NCI-H2107 treated with DMSO at 0.1 percent for 48 hours (cell line): ENCODE results near the gene GRIA2.
A peak's percentile ranks its signal among the peaks of the same experiment; 100 is the strongest.
"Not testable (repeated sequence)": the region's sequence is repeated elsewhere in the genome, so short reads cannot be mapped to it uniquely, and the experiment has no call there.

Source experiments
- DNase-seq: peaks from one replicate; lab custom pipeline; 2025; ENCODE audit not compliant: unreplicated experiment; lab: John Stamatoyannopoulos, UW

Gene GRIA2

DNA sequence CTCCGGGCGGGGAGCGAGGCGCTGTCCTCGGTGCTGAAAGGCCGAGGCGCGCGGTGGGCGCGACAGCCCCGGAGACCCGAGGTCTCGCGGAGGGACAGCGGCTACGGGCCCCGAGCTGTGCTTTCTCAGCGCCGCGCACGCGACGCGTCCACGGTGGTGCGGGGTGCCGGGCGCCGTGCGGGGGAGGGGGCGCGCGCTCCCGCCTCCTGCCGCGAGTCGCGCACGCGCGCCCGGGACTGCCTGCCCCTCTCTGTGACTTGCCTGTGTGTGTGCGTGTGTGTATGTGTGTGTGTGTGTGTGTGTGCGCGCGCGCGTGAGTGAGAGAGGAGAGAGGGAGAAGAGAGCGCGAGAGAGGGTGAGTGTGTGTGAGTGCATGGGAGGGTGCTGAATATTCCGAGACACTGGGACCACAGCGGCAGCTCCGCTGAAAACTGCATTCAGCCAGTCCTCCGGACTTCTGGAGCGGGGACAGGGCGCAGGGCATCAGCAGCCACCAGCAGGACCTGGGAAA, at the start of gene GRIA2:
GRIA2 (plus strand) TSS at position 358 of the 511 bp plus-strand sequence. CDS start 315 bp downstream, outside the sequence.
- no peak for DNase-seq

DNA sequence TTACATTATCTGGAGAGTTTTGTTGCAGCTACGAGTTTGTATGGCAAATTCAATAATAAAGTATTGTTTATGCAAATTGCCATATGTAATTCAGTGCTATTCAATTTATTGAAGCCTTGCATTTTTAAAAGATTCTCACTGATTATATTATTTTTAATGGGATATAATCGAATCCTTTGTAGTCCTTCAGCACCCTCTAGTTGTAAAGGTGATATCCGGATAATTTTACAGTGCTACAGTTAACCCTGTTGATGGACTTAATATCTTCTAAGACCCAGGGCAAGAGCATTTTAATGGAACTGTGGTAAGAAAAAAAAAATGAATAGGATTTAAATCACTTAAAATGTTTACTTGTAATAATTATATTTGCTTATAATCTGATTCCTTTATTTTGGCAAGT, 48.5 kb upstream of the GRIA2 start:
- DNase-seq, result no peak

DNA sequence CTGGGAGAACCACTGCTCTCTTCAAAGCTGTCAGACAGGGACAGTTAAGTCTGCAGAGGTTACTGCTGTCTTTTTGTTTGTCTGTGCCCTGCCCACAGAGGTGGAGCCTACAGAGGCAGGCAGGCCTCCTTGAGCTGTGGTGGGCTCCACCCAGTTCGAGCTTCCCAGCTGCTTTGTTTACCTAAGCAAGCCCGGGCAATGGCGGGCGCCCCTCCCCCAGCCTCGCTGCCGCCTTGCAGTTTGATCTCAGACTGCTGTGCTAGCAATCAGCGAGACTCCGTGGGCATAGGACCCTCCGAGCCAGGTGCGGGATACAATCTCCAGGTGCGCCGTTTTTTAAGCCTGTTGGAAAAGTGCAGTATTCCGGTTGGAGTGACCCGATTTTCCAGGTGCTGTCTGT, 40.3 kb upstream of the GRIA2 start:
- DNase-seq, result not testable (repeated sequence)

DNA sequence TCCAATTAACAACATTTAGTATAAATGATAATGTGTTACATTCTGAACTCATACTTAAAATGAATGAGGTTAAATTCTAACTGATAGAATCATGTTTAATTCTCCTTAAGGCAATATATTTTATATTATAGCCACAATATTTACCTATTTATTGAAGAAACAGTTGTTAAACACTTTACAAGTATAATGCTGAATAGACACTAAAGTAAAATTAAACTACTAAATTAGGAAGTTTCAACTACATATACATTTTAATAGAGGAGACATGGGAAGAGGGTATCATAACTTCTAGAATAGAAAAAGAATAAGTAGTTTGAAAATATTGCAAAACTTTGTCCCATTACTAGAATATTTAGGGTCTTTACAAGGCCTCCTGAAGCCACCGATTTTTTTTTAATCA, 36.2 kb upstream of the GRIA2 start:
- no peak for DNase-seq

DNA sequence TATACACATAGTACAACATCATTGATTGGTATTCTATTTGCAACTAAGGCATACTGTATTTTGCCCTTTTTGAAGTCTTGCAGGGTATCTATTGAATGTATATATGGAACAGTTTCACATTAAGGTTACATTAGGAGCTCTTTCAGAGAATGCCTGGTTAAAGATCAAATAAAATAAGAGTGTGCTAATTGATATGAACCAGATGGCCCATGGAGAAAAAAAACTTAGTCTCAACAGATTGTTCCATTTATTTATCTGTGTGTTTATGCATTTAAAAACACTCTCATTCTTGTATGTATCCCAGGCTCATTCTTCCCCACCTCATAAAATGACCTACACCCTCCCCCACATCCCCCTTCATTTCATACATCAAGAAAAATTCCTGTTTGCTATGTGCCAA, 35.2 kb upstream of the GRIA2 start:
- DNase-seq, result no peak

DNA sequence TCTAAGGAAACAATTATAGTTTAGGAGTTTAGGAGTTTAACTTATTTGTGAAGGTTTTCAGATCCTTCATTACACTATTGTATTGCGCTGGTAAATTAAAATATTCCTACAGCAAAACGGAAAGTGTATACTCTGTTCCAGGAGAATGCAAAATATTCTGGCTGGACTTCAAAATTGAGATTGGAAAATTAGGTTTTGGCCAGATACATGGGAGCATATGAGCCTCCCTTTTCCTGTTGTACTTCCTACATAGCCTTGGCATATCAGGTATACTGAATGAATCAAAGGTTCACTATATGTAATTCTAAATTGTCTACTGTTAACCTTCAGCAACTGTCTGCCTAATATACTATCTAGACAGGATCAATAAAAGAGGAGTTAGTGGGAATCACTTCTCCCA, 25.2 kb upstream of the GRIA2 start:
- no peak for DNase-seq

DNA sequence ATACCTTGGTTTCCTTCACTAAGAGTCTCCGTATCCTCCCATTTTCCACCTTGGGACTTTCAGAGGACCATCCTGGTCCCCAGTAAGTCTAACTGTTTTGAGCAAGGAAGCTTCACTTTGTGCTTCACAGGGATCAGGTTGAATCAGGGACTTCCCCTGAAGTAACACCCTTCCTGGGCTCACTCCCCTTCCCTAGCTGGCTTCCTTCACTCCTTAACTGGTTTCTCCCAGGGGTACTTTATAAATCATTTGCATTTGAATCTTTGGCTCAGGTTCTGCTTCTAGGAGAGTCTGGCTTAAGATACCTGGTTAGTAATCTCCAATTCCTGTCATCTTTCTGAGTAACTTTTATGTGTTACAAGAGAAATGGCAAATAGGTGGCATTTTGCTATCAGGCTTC, 24.5 kb upstream of the GRIA2 start:
- DNase-seq, result no peak

DNA sequence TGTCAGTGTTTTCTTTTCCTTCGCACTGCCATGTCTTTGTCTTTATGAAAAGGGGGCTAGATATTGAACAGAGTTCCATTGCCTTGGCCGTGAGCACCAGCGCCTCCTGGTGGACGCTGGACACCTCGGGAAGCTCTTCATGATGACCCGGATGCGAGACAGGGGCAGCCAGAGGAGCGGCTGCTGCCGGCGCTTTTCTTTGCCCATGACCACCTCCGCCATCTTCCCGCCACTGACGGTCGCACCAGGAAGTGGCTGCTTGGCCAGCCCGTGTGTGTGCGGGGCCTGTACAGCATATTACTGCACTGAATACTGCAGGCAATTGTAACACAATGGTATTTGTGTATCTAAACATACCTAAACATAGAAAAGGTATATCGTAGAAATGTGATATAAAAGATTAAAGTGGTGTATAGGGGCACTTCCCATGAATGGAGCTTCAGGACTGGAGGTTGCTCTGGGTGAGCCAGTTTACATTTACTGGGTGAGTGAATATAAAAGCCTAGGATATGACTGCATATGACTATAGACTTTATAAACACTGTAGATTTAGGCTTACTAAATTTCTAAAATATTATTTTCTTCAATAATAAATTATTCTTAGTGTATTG, 15.8 kb upstream of the GRIA2 start:
- DNase-seq, result no peak

DNA sequence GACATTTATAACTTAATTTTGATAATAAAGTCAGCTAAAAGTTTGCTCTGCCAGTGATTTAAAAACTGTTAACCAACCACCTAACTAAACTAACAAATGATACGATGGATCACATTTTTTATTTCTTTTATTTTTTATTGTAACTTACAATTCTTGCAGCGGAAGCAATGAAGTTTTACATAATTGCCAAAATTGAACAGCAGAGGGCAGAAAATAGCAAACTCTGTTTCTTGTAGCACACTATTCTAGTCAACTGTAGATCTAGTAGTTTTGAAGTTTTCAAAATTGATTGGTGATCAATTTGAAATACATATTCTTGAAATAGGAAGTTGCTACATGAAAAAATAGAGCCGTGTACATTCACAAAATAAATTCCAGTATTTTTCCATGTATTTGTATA, 2.8 kb upstream of the GRIA2 start:
- peak; percentile 19 for DNase-seq

DNA sequence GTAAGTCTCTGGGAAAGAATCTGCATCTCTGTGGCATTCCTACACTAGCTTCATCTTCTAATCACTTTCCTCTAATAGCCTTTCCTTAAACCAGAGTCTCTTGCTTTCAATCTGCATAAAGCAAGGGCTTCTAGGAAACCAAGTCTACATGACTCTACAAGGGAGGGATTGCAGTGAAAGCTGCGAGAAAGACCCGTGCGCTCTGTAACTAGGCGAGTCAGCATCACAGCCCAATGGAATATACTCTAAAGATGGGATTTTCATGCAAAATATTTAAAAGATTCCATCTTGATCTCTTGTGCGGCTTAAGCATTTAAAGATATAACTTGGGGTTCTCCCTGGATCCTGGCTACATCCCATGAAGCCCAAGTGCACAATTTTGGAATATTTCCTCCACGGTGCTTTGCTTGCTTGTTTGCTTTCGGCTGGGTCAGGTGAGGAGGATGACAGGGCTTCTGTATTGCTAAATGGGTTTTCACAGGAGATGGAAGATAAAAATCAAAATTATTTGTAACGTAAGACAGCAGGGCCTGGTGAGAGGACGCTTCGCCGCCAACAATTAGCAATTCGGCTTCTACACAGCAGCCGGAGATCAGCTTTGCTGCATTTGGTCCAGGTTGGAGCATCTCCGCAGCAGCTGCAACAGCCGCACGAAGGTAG, 687 bp upstream of the GRIA2 start:
- no peak for DNase-seq

DNA sequence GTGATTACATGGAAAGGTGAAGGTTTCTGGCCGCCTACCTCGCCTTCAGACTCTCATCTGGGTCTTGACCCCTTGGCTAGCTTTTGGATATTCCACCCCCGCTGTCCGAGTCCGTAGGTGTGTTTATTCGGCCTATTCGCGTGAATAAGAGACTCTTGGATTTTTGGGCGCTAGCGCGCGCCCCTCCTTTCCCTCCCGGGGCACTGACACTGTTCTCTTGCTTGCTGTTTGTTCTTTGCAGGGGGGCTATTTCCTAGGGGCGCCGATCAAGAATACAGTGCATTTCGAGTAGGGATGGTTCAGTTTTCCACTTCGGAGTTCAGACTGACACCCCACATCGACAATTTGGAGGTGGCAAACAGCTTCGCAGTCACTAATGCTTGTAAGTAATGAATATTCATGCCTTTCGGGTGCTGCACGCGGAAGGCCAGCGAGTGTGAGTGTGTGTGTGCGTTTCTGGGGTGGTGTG, 932 bp downstream of the GRIA2 start:
- DNase-seq, result no peak

DNA sequence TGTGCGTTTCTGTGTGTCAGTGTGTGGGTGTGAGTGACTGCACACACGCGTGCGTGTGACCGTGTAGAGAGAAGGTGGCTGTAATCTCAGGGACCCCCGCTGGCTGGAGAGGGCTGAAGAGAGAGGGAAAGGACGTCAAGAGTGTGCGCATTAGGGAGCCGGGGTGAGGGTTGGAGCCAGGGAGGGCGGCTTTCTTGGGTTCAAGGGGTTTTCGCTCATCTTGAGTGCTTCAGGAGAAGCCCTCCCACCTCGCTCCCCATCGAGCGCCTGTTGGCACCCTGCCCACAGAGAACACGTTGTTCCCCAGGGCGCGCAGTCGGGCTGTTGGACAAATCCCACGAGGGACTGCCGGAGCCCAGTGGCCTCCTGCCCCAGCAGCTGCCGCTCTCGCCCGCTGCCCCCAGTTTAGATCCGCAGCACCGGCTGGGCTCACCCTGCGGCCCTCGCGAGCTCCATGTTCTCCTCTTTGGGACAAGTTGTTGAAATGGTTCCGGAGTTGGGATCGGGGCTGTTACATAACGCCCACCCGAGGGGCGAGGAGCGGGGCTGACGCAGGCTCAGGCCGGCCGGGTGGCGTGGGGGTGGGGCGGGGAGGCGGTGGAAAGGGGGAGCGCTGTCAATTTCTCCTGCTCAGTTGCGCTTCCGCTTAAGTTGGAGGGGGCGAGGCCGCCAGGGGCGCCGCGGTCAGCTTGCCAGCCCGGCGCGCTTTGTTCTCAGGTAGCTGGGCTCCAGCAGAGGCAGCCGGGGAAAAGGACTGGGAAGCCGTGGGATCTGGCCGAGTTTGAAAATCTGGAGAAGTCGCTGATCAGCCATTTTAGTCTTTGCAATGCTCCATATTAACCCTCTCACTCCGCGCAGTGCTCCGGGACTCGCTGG, 1.6 kb downstream of the GRIA2 start:
- DNase-seq, result peak; percentile 12

DNA sequence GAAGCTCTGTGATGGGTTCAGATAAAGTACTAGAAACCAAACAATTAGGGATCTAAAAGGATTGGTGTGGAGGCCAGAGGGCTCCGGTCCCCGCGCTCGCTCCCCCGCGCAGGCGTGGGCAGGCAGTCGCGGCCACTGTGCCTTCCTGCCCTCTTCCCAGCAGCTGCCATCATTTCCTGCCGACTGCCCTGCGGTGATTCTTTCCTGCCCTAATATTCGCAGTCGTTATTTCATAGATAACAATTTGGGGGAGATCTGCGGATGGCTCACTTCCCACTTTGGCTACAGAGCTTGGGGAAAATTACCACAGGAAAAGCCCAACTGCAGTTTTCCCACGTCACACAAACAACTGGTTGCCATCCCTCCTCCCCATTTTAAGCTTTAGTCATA, 2.2 kb downstream of the GRIA2 start:
- DNase-seq, result no peak

DNA sequence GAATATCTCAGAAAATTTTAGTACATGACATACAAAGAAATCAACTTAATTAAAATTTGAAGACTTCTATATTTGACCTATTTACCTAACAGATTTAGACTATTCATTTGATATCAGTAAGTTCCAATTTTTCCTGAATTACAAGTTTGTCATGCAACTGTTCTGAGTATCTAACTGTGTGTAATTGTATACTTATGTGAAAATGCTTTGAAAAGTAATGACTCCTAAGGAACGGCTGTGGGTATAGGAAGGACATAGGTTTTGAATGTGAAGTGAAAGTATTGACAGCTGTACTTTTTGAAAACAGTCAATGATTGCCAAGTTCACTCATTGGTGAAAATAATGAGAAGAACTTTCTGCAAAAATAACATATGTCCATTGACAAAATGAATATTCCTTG, 2.9 kb downstream of the GRIA2 start:
- DNase-seq, result no peak

DNA sequence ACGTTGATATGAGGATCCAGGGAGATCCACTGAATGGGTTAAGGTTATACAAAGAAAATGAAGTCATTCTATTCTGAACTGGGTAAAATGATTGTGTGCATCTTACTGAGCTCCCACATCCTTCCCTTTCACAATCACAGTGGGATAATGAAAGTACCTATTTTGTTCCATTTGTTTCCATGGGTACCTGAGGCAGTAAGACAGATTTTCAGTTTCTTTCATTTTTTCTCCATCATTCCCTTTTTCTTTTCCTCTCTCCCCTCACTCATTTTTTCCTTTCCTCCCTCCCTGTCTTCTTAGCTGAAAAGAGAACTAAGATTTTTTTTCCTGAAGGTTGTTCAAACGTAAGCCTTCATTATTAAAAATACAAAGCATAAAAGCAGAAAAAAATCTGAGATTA, 4.6 kb downstream of the GRIA2 start:
- no peak for DNase-seq

DNA sequence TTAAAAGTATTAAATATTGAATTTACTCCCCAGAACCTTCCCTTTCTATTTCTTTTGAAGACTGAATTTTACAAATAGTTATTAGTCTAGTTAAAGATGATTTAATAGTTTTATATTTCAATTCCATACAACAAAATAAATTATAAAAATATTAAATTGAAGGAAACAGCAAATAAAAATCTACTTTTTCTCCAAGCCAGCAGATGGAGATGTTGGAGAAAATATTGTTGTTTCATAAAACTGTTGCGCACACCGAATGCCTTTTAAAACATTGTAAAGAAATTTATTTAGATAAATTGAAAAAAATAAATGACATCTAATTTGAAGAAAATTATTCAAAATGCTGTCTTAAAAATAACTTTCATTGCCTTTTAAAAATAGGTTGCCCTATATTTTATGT, 5.5 kb downstream of the GRIA2 start:
- no peak for DNase-seq

DNA sequence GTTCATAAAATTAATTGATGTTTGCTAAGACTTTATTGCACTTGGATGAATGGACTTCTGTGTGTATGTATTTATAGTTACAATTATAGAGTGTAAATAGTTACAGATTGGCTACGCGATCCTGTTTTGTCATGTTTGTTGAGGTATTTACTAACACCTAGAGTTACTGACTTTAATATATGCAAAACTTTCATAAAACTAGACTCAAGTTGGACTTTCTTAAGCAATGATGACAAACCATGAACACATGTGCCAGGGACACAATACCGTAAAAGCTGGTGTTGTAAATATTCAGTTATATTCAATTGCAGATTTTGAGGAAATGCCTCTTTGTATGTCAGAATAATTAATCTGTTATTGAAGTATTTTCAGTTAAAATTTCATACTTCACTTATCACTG, 6.1 kb downstream of the GRIA2 start:
- DNase-seq, result no peak

DNA sequence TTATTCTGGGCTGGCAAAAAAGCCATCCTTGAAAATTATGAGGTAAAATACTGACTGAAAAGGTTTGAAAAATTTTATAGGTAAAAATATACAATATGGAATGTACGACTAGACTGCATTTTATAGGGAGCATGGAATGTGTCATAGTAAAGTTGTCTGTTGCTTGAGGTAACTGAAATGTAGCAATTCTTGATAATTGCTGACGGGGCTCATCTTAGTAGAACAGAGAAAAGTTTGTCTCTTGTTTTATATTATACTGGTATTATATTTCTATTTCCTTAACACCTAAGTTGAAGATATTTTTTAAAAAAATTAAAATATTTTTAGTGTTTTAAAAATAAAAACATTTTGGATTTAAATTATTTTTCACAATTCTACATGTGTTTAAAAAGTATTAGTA, 11.0 kb downstream of the GRIA2 start:
- DNase-seq, result no peak

DNA sequence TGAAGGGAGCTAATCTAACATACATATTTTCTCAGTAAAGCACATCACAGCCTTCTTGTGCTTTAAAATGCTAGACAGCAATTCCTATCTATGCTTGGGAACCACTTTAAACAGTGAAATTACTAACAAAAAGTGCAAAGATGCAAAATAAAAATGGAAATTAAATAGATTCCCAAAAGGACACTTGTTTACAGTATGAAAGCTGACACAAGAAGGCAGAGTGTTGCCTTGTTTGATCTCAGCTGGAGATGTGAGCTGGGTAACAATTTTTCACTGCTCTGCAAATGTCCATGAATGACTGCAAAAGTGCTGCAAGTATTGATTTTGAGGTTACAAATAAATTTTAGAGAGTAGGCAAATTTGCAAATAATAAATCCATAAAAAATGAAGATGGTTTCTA, 22.3 kb downstream of the GRIA2 start:
- no peak for DNase-seq

DNA sequence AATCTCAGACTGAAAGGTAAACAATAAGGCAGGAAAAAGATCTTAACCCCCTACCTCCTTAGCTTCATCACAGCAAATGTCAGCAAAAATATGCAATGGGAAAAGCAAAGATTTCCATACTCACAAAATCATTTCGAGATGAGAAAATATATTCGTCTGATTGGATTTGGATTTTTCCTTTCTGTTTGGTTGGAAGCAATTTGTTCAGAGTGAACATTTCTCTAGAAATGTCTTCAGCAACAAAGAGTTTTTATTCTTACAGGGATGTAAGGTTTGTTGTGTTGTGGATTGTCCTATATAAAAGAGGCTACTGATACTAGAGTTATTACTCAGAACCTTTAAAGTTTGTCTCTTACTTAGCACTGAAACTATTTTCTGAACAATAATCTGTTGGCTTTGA, 23.8 kb downstream of the GRIA2 start:
- no peak for DNase-seq

DNA sequence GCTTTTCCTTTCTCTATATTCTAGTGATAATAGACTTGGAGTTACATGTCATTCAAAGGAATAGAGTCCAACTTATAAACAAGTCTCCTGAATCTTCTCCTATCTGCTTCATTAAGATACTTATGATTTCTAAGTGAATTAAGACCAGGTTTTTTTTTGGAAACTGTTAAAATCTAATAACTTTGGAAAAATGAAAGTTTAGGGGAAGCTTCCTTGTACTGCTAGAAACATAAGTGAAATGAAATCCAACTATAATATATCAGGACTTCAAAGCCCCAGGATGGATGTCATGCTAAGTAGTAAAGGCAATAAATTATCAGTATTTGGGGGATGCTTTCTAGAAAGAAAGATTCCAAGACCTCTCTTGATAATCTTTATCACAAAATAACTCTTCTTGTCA, 24.8 kb downstream of the GRIA2 start:
- DNase-seq, result no peak

DNA sequence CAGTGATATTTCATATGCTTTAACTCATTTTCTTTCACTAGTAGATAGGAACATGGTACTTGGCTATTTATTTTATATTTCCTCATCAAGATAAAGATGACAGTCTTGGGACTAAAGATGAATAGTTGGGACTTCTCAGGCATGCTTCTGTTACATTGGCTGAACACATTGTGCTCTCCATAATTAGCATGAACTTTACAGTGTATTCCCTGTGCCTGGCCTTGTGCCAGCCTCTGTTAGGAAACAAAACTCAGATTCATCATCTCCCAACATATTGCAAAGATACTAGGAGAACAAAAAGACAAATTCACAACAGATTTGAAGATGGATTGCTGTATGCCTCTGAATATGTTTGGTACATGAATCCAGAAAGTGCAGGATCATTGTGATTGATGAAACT, 26.4 kb downstream of the GRIA2 start:
- DNase-seq, result no peak
